ENCODE data around the gene PIP. TPM values are rescaled to one million over a fixed set of nuclear protein-coding genes. Genes with fewer than 3 reads are reported as not detected.

PIP gene
- total RNA-seq, 1 experiment from 2014 or later: not detected

DNA sequence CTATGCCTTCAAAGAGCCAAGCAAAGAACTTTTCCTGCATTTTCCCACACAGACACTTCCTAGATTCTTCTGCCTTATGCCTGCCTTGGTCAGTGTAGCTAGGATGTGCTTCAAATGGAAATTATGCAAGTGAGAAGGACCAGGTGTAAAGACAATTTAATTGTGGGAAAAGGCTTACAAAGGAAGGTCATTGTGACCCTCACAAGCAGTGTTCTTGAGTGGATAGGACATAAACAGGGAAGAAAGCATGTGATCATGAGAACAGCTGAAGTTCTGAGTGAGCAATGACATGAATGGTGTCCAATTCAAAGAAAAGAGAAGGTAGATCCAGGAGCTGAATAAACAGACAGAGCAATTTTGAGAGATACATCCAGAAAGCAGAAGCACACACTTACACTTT is 1.3 kb upstream of the PIP start:
- Histone ChIP-seq H3K4me1 (no peaks in the 10 kb centered on the region), H3K27me3 (replicated peaks; ENCODE audit: control insufficient read depth, insufficient read depth, low read length) (no peaks in the 10 kb centered on the region), H3K9me3 (no peaks in the 10 kb centered on the region), H3K36me3 (ENCODE audit: control insufficient read depth, insufficient read depth, low read length) (no peaks in the 10 kb centered on the region), H3K4me3 (ENCODE audit: low read depth, low read length) (no peak overlapping the region)
- no peak for DNase-seq
- no peaks in the 10 kb centered on the region for H3K4me1 Mint-ChIP-seq (ENCODE audit: low read depth, unreplicated experiment)
- no peak overlapping the region for H3K27ac Mint-ChIP-seq (ENCODE audit: unreplicated experiment)
- H3K27me3 Mint-ChIP-seq (ENCODE audit: insufficient read depth, unreplicated experiment): peaks cover 13% of the 10 kb centered on the region
- TF ChIP-seq, protein P1, sequence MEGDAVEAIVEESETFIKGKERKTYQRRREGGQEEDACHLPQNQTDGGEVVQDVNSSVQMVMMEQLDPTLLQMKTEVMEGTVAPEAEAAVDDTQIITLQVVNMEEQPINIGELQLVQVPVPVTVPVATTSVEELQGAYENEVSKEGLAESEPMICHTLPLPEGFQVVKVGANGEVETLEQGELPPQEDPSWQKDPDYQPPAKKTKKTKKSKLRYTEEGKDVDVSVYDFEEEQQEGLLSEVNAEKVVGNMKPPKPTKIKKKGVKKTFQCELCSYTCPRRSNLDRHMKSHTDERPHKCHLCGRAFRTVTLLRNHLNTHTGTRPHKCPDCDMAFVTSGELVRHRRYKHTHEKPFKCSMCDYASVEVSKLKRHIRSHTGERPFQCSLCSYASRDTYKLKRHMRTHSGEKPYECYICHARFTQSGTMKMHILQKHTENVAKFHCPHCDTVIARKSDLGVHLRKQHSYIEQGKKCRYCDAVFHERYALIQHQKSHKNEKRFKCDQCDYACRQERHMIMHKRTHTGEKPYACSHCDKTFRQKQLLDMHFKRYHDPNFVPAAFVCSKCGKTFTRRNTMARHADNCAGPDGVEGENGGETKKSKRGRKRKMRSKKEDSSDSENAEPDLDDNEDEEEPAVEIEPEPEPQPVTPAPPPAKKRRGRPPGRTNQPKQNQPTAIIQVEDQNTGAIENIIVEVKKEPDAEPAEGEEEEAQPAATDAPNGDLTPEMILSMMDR (IDR thresholded peaks at IDR 0.05; ENCODE audit: insufficient read depth in 1 of 2, low read depth in 1 of 2, low read length in 1 of 2, severe bottlenecking in 1 of 2, unreplicated experiment in 1 of 2): no peak
- intact Hi-C loops (cut with micrococcal nuclease; ENCODE audit: unreplicated experiment): no loop called here
- CTCF ChIA-PET: no interaction called here
- POLR2A ChIA-PET: no interaction called here
- no TSS peak for BruUV-seq (replicated peaks)
- H3K4me3 Mint-ChIP-seq (ENCODE audit: unreplicated experiment): no peak overlapping the region
- no peaks in the 10 kb centered on the region for H3K36me3 Mint-ChIP-seq (ENCODE audit: insufficient read depth, unreplicated experiment)
- H3K9me3 Mint-ChIP-seq (ENCODE audit: unreplicated experiment): peaks cover 9% of the 10 kb centered on the region

DNA sequence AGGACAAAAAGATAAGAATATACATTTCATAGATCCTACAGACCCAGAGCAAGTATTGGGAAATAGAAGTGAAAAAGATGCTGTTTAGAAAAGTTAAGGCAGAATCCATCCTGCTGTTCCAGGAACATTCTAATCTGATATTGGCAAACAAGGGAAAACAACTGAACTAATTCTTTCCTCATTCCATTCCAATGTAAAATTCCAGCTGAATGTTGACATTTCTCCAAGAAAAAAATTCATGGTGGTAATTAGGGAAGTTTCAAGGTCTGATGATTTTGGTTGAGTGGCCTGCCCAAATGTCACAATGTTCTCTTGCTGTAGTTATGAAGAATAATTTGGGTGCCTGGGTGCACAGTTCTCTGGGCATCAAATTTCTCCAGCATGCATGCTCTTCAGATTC is 15.2 kb downstream of the PIP start:
- no peak overlapping the region for H3K27ac Mint-ChIP-seq (ENCODE audit: unreplicated experiment)
- POLR2A ChIA-PET: no interaction called here
- Histone ChIP-seq H3K36me3 (ENCODE audit: control insufficient read depth, insufficient read depth, low read length) (no peaks in the 10 kb centered on the region), H3K4me3 (ENCODE audit: low read depth, low read length) (no peak overlapping the region), H3K9me3 (no peaks in the 10 kb centered on the region), H3K4me1 (no peaks in the 10 kb centered on the region), H3K27me3 (replicated peaks; ENCODE audit: control insufficient read depth, insufficient read depth, low read length) (no peaks in the 10 kb centered on the region; the same call in 1 of the 2 replicates)
- TF ChIP-seq, protein P1 (IDR thresholded peaks at IDR 0.05; ENCODE audit: insufficient read depth in 1 of 2, low read depth in 1 of 2, low read length in 1 of 2, severe bottlenecking in 1 of 2, unreplicated experiment in 1 of 2): no peak
- DNase-seq: no peak
- peaks cover 10% of the 10 kb centered on the region for H3K9me3 Mint-ChIP-seq (ENCODE audit: unreplicated experiment)
- no peaks in the 10 kb centered on the region for H3K4me1 Mint-ChIP-seq (ENCODE audit: low read depth, unreplicated experiment)
- no TSS peak for BruUV-seq (replicated peaks)
- intact Hi-C loops (cut with micrococcal nuclease; ENCODE audit: unreplicated experiment): no loop called here
- no peaks in the 10 kb centered on the region for H3K36me3 Mint-ChIP-seq (ENCODE audit: insufficient read depth, unreplicated experiment)
- H3K27me3 Mint-ChIP-seq (ENCODE audit: insufficient read depth, unreplicated experiment): peaks cover 5% of the 10 kb centered on the region
- CTCF ChIA-PET: no interaction called here
- H3K4me3 Mint-ChIP-seq (ENCODE audit: unreplicated experiment): no peak overlapping the region

DNA sequence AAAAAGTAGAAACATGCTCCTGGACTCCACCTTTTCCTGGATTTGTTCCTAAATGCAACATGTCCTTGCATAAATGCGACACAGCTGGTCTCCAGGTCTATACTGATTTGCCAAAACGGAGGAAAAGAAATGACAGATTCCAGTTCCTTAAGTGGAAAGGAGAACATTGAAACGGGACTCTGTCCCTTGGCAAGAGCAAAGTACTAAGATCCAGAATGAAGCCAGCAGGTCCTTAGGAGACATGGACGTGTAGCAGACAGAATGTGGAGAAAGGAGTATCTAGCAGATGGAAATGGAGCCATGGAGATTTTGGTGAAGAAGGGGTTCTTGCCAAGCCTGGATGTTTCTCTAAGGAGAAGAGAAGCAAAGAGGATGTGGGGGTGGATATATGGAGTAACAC is 16.2 kb downstream of the PIP start:
- no peak overlapping the region for H3K4me3 Mint-ChIP-seq (ENCODE audit: unreplicated experiment)
- no peaks in the 10 kb centered on the region for H3K36me3 Mint-ChIP-seq (ENCODE audit: insufficient read depth, unreplicated experiment)
- Histone ChIP-seq H3K4me1 (no peaks in the 10 kb centered on the region), H3K4me3 (ENCODE audit: low read depth, low read length) (no peak overlapping the region), H3K9me3 (no peaks in the 10 kb centered on the region), H3K36me3 (ENCODE audit: control insufficient read depth, insufficient read depth, low read length) (no peaks in the 10 kb centered on the region), H3K27me3 (replicated peaks; ENCODE audit: control insufficient read depth, insufficient read depth, low read length) (no peaks in the 10 kb centered on the region; the same call in 1 of the 2 replicates)
- ChIA-PET POLR2A (no interaction called here), CTCF (no interaction called here)
- DNase-seq: no peak
- no peaks in the 10 kb centered on the region for H3K4me1 Mint-ChIP-seq (ENCODE audit: low read depth, unreplicated experiment)
- TF ChIP-seq, protein P1 (IDR thresholded peaks at IDR 0.05; ENCODE audit: insufficient read depth in 1 of 2, low read depth in 1 of 2, low read length in 1 of 2, severe bottlenecking in 1 of 2, unreplicated experiment in 1 of 2): no peak
- H3K27ac Mint-ChIP-seq (ENCODE audit: unreplicated experiment): no peak overlapping the region
- intact Hi-C loops (cut with micrococcal nuclease; ENCODE audit: unreplicated experiment): no loop called here
- peaks cover 5% of the 10 kb centered on the region for H3K27me3 Mint-ChIP-seq (ENCODE audit: insufficient read depth, unreplicated experiment)
- no TSS peak for BruUV-seq (replicated peaks)
- H3K9me3 Mint-ChIP-seq (ENCODE audit: unreplicated experiment): peaks cover 10% of the 10 kb centered on the region
